ENCODE measurements around the gene PHACTR4.
"Not testable (repeated sequence)": the region's sequence is repeated elsewhere in the genome, so short reads cannot be mapped to it uniquely, and the experiment has no call there.

The PHACTR4 gene

DNA sequence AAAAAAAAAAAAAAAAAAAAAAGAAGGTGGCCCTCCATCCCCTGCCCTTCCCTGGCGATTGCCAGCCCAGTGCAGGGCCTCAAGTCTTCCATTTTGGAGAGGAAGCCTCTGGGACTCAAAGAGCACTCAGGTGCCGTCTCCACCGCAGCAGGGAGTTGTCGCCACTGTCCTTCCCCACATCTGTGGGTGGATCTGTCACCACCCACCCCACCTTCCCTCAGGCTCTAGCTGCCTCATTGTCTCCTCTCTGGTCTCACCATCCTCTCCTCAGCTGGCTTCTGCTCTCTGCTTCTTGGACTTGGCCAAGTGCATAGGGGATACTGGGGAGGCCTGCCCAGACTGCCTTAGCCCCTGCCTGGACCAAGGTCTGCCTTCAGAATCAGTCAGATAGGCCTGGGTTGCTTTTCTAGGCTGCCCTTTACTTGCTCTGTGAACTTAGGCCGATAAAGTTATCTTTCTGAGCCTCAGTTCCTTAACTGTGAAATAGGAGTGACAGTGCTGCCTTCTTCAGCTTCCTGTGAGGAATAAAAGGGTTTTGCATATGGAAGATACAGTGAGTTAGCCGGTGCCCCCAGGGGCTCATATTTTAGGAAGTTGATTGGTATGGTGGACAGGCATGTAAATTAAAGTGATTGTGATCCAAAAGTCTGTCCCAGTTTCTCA lies 152.1 kb downstream of the PHACTR4 start:
- no peak overlapping the region for H3K4me3 ChIP-seq (replicated peaks; ENCODE audit: low read depth, low read length)
- TF ChIP-seq, protein P1, sequence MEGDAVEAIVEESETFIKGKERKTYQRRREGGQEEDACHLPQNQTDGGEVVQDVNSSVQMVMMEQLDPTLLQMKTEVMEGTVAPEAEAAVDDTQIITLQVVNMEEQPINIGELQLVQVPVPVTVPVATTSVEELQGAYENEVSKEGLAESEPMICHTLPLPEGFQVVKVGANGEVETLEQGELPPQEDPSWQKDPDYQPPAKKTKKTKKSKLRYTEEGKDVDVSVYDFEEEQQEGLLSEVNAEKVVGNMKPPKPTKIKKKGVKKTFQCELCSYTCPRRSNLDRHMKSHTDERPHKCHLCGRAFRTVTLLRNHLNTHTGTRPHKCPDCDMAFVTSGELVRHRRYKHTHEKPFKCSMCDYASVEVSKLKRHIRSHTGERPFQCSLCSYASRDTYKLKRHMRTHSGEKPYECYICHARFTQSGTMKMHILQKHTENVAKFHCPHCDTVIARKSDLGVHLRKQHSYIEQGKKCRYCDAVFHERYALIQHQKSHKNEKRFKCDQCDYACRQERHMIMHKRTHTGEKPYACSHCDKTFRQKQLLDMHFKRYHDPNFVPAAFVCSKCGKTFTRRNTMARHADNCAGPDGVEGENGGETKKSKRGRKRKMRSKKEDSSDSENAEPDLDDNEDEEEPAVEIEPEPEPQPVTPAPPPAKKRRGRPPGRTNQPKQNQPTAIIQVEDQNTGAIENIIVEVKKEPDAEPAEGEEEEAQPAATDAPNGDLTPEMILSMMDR (IDR thresholded peaks at IDR 0.05; ENCODE audit: low read depth, low read length, missing control alignments) = no peak
- no peak for DNase-seq (ENCODE audit: extremely low read depth, low read depth)

DNA sequence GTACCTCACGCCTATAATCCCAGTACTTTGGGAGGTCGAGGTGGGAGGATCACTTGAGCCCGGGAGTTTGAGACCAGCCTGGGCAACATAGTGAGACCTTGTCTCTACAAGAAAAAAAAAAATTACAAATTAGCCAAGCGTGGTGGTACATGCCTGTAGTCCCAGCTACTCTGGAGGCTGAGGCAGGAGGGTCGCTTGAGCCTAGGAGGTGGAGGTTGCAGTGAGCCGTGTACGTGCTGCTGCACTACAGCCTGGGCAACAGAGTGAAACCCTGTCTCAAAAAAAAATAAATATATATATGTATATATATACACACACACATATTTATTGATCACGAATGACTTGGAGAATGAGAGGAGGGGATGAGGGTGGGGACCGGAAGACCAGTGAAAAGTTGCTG lies 153.0 kb downstream of the PHACTR4 start:
- not testable (repeated sequence) for H3K4me3 ChIP-seq (replicated peaks; ENCODE audit: low read depth, low read length)

DNA sequence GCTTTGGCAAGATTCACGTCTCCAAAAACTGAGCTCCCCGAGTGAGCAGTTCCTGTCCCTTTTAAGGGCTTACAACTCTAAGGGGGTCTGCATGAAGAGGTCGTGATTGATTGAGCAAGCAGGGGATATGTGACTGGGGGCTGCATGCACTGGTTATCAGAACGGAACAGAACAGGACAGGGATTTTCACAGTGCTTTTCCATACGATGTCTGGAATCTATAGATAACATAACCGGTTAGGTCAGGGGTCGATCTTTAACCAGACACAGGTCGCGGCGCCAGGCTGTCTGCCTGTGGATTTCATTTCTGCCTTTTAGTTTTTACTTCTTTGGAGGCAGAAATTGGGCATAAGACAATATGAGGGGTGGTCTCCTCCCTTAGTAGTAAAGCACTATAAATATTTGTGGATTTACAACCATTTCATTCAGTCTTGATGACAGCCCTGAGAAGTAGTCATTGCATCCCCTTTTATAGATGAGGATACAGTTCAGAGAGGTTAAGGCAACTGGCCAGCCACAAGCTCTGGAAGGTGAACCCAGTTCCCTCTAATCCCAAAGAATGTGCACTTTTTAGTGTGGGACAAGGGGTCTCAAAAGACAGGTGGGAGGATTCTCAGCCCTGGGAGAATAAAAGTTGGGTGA lies 155.6 kb downstream of the PHACTR4 start:
- not testable (repeated sequence) for DNase-seq (ENCODE audit: extremely low read depth, low read depth)

More for the DNA sequence above, 153.0 kb downstream of the PHACTR4 start:
- not testable (repeated sequence) for DNase-seq (ENCODE audit: extremely low read depth, low read depth)

DNA sequence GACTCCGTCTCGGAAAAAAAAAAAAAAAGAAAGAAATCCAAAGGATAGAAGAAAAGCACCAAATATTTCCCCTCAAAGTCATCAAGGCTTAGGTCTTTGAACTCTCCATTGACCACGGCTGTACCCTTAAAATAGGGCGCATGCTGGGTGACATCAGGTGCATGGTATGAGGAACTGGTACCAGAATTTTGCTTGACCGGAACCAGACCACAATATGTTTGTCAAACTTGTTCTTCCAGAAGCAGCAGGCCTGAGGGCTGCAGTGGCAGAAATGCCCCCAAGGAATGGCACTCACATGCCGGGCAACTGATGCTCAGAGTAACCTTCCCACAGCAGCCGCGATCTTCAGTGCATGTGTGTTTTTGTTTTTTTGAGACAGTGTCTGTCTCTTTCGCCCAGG lies 157.3 kb downstream of the PHACTR4 start:
- H3K4me3 ChIP-seq (replicated peaks; ENCODE audit: low read depth, low read length) = no peak overlapping the region
- DNase-seq (ENCODE audit: extremely low read depth, low read depth) = no peak
- TF ChIP-seq, protein P1 (IDR thresholded peaks at IDR 0.05; ENCODE audit: low read depth, low read length, missing control alignments) = no peak

More for the DNA sequence above, 155.6 kb downstream of the PHACTR4 start:
- not testable (repeated sequence) for H3K4me3 ChIP-seq (replicated peaks; ENCODE audit: low read depth, low read length)

DNA sequence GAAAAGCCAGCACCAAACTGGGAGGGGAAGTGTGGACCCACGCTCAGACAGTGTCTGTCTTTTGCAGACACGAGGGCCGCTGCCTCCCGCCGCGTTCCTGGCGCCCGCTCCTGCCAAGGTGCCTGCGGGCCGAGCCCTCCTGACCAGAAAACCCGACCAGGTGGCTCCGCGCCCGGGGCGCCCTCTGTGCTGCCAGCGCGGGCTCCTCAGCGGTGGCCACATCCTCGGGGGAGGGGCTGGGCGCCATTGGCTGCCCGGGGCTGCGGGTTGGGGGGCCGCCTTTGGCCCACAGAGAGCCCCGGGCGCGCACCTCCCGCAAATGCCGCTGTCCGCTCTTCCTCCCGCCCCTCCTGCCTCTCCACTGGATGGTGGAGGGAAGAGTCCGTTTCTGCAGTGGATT lies 160.9 kb downstream of the PHACTR4 start:
- H3K4me3 ChIP-seq (replicated peaks; ENCODE audit: low read depth, low read length) = no peak overlapping the region
- DNase-seq (ENCODE audit: extremely low read depth, low read depth) = no peak
- TF ChIP-seq, protein P1 (IDR thresholded peaks at IDR 0.05; ENCODE audit: low read depth, low read length, missing control alignments) = no peak

DNA sequence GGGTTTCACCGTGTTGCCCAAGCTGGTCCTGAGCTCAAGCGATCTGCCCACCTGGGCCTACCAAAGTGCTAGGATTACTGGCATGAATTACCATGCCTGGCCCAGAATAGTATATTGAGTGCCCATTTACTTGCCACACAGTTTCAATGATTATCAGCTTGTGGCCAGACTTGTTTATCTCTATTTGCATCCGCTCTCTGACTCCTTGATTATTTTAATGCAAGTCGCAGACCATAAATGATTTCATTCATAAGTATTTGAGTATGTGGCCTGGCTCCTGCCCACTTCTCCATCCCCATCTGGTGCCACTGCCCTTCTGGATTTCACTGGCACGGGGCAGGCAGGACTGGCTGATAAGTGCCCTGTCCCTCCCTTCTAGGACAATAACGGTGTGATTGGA lies 165.1 kb downstream of the PHACTR4 start:
- no peak for DNase-seq (ENCODE audit: extremely low read depth, low read depth)
- TF ChIP-seq, protein P1 (IDR thresholded peaks at IDR 0.05; ENCODE audit: low read depth, low read length, missing control alignments) = no peak
- no peak overlapping the region for H3K4me3 ChIP-seq (replicated peaks; ENCODE audit: low read depth, low read length)

DNA sequence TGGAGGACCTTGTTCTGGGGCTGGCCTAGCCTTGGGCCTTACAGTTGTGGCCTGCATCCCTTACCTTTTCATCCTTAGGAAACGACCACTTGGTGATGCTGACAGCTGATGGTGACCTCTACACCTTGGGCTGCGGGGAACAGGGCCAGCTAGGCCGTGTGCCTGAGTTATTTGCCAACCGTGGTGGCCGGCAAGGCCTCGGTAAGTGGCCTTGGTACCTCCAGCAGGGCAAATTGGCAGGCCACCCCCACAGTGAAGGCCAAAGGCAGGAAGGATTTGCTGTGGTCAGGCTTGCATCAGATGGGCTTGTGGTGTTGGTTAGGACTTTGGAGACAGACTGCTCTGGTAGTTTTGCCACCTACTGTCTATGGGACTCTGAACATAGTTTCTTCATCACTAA lies 165.6 kb downstream of the PHACTR4 start:
- TF ChIP-seq, protein P1 (IDR thresholded peaks at IDR 0.05; ENCODE audit: low read depth, low read length, missing control alignments) = no peak
- no peak overlapping the region for H3K4me3 ChIP-seq (replicated peaks; ENCODE audit: low read depth, low read length)
- no peak for DNase-seq (ENCODE audit: extremely low read depth, low read depth)
